HG02885 (cell line): ENCODE results near the gene CORO2B.
"Not testable (repeated sequence)": the region's sequence is repeated elsewhere in the genome, so short reads cannot be mapped to it uniquely, and the experiment has no call there.

Experiments
- ATAC-seq: cut with Tn5 transposase; IDR thresholded peaks from one replicate; pipeline ENCODE4 v1.9.1; 2021; ENCODE audit warnings: mild to moderate bottlenecking; ENCODE audit not compliant: unreplicated experiment, poor library complexity

Gene CORO2B

GRCh38 chr15:68603951-68604350, 25.2 kb downstream of the CORO2B start:
- no peak for ATAC-seq

- ATAC-seq = not testable (repeated sequence)
Measured at GRCh38 chr15:68604840-68605478, 26.2 kb downstream of the CORO2B start.

GRCh38 chr15:68606375-68606774, 27.6 kb downstream of the CORO2B start:
- no peak for ATAC-seq

- no peak for ATAC-seq
Measured at GRCh38 chr15:68608206-68608843, 29.5 kb downstream of the CORO2B start.

GRCh38 chr15:68608844-68609232, 30.0 kb downstream of the CORO2B start:
- no peak for ATAC-seq

GRCh38 chr15:68609629-68610028, 30.8 kb downstream of the CORO2B start:
- ATAC-seq = no peak

- no peak for ATAC-seq
Measured at GRCh38 chr15:68610825-68611224, 32.0 kb downstream of the CORO2B start.

- ATAC-seq = no peak
Measured at GRCh38 chr15:68612503-68612902, 33.7 kb downstream of the CORO2B start.

GRCh38 chr15:68612979-68613740, 34.4 kb downstream of the CORO2B start:
- no peak for ATAC-seq

- ATAC-seq = no peak
Measured at GRCh38 chr15:68614286-68615035, 35.7 kb downstream of the CORO2B start.

- no peak for ATAC-seq
Measured at GRCh38 chr15:68615301-68615700, 36.5 kb downstream of the CORO2B start.

- no peak for ATAC-seq
Measured at GRCh38 chr15:68615811-68616210, 37.0 kb downstream of the CORO2B start.

- ATAC-seq = no peak
Measured at GRCh38 chr15:68616397-68616796, 37.6 kb downstream of the CORO2B start.

- no peak for ATAC-seq
Measured at GRCh38 chr15:68617001-68617400, 38.2 kb downstream of the CORO2B start.

GRCh38 chr15:68617777-68618176, 39.0 kb downstream of the CORO2B start:
- no peak for ATAC-seq

- no peak for ATAC-seq
Measured at GRCh38 chr15:68618394-68618793, 39.6 kb downstream of the CORO2B start.

GRCh38 chr15:68618908-68619698, 40.3 kb downstream of the CORO2B start:
- ATAC-seq = no peak

GRCh38 chr15:68620721-68621527, 42.1 kb downstream of the CORO2B start:
- no peak for ATAC-seq

GRCh38 chr15:68621535-68621934, 42.7 kb downstream of the CORO2B start:
- no peak for ATAC-seq
